Heart right ventricle (tissue), 16 donors: ENCODE results near the gene HBP1. TPM values are rescaled to one million over a fixed set of nuclear protein-coding genes. Genes with fewer than 3 reads are reported as not detected.
"Not testable (repeated sequence)": the region's sequence is repeated elsewhere in the genome, so short reads cannot be mapped to it uniquely, and the experiment has no call there.

Experiments
- ATAC-seq, 8 donors: fragments of 200-7000 bp; cut with Tn5 transposase; one replicate each; pipeline ENCODE4 v1.9.1; 2020; ENCODE audit warnings: mild to moderate bottlenecking in 8 of 8, moderate library complexity in 8 of 8, moderate number of reproducible peaks in 1 of 8
- DNase-seq, 2 donors: peaks; one replicate each; pipeline ENCODE4 v3.0.0-alpha.2; 2020
- H3K27ac ChIP-seq, 10 donors: fragments of 200-600 bp; sonication (generic) in 2 of 10; one replicate each; pipeline versions ENCODE4 v1.5.0 to v1.8.0; 2020 to 2022; ENCODE audit warnings: mild to moderate bottlenecking in 3 of 10
- H3K27me3 ChIP-seq, 7 donors: fragments of 200-600 bp; one replicate each; pipeline ENCODE4 v1.8.0; 2021 to 2022; ENCODE audit warnings: mild to moderate bottlenecking in 2 of 7
- H3K36me3 ChIP-seq, 9 donors: fragments of 200-600 bp; sonication (generic) in 1 of 9; one replicate each; pipeline versions ENCODE4 v1.5.0 to v1.8.0; 2020 to 2022; ENCODE audit warnings: mild to moderate bottlenecking in 2 of 9
- H3K4me1 ChIP-seq, 9 donors: fragments of 200-600 bp; sonication (generic) in 1 of 9; one replicate each; pipeline versions ENCODE4 v1.5.0 to v1.8.0; 2020 to 2022; ENCODE audit warnings: mild to moderate bottlenecking in 4 of 9
- H3K4me3 ChIP-seq, 10 donors: fragments of 200-600 bp; sonication (generic) in 2 of 10; one replicate each; pipeline versions ENCODE4 v1.5.0 to v1.8.0; 2020 to 2022; ENCODE audit warnings: mild to moderate bottlenecking in 7 of 10, moderate library complexity in 2 of 10
- H3K9me3 ChIP-seq, 11 donors: fragments of 200-600 bp in 10 of 11; sonication (generic) in 2 of 11; one replicate each; pipeline versions ENCODE4 v1.5.0 to v1.8.0; 2013 to 2022; ENCODE audit warnings: mild to moderate bottlenecking in 2 of 11, control low read depth in 1 of 11, moderate library complexity in 1 of 11
- WGBS, 2 donors: extraction: QIAGEN DNeasy Blood & Tissue Kit; methylation state at CpG; one replicate each; pipeline ENCODE4 v1.1.7; 2013; ENCODE audit warnings: inconsistent platforms in 1 of 2; 5-methylcytosine and 5-hydroxymethylcytosine counted together
- intact Hi-C, 10 donors: fragments of 100-400 bp; cut with DNase I; formaldehyde crosslinking; loops; one replicate each; pipeline versions ENCODE4 v1.11.1 to v1.14.2; 2022
- polyA plus RNA-seq, 2 donors: library from polyadenylated mRNA; stranded (reverse); fragments of 200-250 nt; gene quantifications; one replicate each; pipeline ENCODE4 v1.2.3, GENCODE V29; 2013
- total RNA-seq, 10 donors: library from RNA; stranded (reverse); fragmentation: NEBNext Ultra II Directional in 3 of 10; extraction: Animal tissue kit (Norgen Biotek cat#: 25700) in 3 of 10; gene quantifications; one replicate each; pipeline versions ENCODE4 v1.2.1 to v1.2.4, GENCODE V29; 2021 to 2023
- TF ChIP-seq, protein P1 (sequence below), 9 donors: fragments of 200-600 bp; sonication (generic) in 2 of 9; IDR thresholded peaks; one replicate each; pipeline versions ENCODE4 v1.5.0 to v1.8.0; 2021 to 2022; ENCODE audit warnings: antibody characterized with exemption in 9 of 9, mild to moderate bottlenecking in 5 of 9, moderate library complexity in 1 of 9
- donor health status: Arrhythmogenic right ventricular cardiomyopathy.
- donor health status: ischemic (EF 13 %, LVEDD 7.1; RV severe dilation, severe dysfunction).
- donor health status: healthy with polysubstance abuse.
- donor health status: DM: no; HTN: yes; CAD: no.
- donor health status: DM: no; HTN: no; CAD: no.
- donor health status: ischemic (EF 25% LVEDD 6.9; RV normal size, moderate dysfunction).
- donor health status: ischemic (EF 25% LVEDD 5.7; RV mildly dilated, moderate dysfunction).
- donor health status: healthy.
- donor health status: DM: yes; HTN: yes; CAD: no.
- donor health status: Ischemic cardiomyopathy.
- donor health status: ischemic (EF 35%, LVEDD 5.7; RV mildly dilated, moderate dysfunction).
- donor health status: nonischemic (EF 11% LVEDD 7.7; RV severe dilation, severe dysfunction).
- donor health status: DM: yes; HTN: yes; CAD: no.
- donor health status: PGD.
- donor health status: ischemic (EF 29% LVEDD 5.4; RV normal size, mild dysfunction).
- donor health status: nonischemic (EF 23%, LVEDD 6.1; RV moderate dilation, normal function).

Gene HBP1
- total and polyA plus RNA-seq, 12 donors = 21.4 to 80.3 (median 60.3) TPM

DNA sequence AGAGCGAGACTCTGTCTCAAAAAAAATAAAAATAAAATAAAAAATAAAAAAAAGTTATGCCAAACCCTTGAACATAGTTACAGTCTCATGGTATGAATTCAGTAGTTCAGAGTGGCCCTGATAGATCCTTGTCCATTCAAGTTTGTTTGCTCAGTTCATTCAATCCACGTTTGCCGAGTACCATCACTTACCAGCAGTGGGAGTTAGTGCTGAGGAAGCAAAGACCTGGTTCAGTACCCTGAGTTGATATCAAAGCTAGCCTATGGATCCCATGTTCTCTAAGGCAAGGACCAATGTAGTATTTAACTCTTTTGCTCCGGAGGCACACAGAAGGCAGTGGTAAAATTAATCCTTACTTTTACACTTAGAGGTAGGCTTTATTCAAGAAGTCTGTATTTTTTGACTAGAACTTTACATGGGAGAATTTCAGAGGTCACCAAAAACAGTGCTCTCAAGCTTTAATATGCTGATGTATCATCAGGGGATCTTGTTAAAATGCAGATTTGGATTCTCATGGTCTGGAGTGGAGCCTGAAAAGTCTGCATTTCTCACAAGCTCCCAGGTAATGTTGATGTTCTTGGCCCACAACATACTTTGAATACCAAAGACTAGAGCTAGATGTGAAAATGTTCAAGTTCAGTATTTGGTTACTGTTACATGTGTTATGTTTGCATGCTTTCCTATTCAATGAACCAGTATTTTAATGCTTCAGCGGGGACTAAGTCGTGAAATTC is 38.1 kb upstream of the HBP1 start:
- DNase-seq (no peak), ATAC-seq (no peak)
- TF ChIP-seq, protein P1, sequence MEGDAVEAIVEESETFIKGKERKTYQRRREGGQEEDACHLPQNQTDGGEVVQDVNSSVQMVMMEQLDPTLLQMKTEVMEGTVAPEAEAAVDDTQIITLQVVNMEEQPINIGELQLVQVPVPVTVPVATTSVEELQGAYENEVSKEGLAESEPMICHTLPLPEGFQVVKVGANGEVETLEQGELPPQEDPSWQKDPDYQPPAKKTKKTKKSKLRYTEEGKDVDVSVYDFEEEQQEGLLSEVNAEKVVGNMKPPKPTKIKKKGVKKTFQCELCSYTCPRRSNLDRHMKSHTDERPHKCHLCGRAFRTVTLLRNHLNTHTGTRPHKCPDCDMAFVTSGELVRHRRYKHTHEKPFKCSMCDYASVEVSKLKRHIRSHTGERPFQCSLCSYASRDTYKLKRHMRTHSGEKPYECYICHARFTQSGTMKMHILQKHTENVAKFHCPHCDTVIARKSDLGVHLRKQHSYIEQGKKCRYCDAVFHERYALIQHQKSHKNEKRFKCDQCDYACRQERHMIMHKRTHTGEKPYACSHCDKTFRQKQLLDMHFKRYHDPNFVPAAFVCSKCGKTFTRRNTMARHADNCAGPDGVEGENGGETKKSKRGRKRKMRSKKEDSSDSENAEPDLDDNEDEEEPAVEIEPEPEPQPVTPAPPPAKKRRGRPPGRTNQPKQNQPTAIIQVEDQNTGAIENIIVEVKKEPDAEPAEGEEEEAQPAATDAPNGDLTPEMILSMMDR (IDR thresholded peaks at IDR 0.05) = no peak
- 75 to 79% methylated on average over 6 of the region's 6 CpGs for WGBS, 2 donors
- intact Hi-C loops = loop anchor here in 1 of 10 donors (2.0 kb wide), 1 partner anchor 544 kb away; no protein-coding TSS in a partner anchor
- H3K4me3 ChIP-seq = no peak overlapping the region
- H3K36me3 ChIP-seq = no peaks in the 10 kb centered on the region
- no peak overlapping the region for H3K27ac ChIP-seq
- H3K27me3 ChIP-seq = no peaks in the 10 kb centered on the region
- no peaks in the 10 kb centered on the region for H3K4me1 ChIP-seq
- H3K9me3 ChIP-seq = peaks cover 0 to 7% (median 0%) of the 10 kb centered on the region in 11 donors

DNA sequence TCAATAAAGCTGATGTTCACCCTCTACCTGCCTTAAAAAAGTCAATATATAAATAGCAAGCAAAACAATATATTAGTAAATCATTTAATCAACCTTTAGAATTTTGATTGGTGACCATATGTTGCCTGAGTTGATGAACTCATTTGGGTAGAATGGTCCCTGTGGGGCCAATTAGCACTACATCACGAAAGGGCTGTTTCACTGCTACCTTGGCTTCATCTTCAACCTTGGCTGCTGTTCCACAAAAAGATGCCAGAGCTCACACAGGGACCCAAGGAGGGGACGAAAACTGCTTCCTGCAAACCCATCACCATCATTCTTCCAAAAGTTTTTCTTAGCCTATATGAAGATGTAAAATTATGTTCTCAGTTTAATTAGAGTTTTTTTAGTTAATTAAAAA is 35.4 kb upstream of the HBP1 start:
- Histone ChIP-seq H3K9me3 (peaks cover 0 to 15% (median 0%) of the 10 kb centered on the region in 11 donors), H3K4me3 (no peak overlapping the region), H3K27me3 (no peaks in the 10 kb centered on the region), H3K27ac (no peak overlapping the region), H3K4me1 (no peaks in the 10 kb centered on the region), H3K36me3 (no peaks in the 10 kb centered on the region)
- DNase-seq = no peak
- WGBS, 2 donors = 70 to 75% methylated on average over 2 of the region's 2 CpGs
- intact Hi-C loops = no loop called here
- TF ChIP-seq, protein P1 (IDR thresholded peaks at IDR 0.05) = no peak
- ATAC-seq = no peak

DNA sequence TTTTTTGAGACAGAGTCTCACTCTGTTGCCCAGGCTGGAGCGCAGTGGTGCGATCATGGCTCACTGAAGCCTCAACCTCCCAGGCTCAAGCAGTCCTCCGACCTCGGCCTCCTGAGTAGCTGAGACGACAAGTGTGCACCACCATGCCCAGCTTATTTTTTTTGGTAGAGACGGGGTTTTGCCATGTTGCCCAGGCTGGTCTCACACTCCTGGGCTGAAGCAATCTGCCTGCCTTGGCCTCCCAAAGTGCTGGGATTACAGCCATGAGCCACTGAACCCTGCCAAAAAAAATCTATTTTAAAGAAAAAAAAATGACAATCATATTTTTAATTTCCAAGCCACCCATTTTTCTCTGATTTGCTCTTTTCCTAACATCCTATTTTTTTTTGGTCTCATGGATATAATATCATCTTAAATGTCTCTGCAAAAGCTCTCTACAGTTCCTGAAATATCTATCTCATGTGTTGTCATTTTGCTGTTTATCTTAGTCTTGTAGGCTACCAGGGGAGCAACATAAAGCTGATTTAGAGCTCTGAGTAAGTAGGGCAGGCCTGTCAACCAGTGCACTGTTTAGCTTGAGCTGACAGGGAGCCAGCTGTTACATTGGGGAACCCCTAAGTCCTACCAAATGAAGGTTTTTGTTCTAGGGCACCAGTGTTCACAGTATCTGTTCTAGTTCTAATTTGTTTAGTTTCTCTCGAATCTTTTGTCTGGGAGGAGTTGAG is 29.9 kb upstream of the HBP1 start:
- Histone ChIP-seq H3K27ac (no peak overlapping the region), H3K4me3 (no peak overlapping the region), H3K9me3 (peaks cover 0 to 15% (median 0%) of the 10 kb centered on the region in 11 donors), H3K36me3 (no peaks in the 10 kb centered on the region), H3K27me3 (no peaks in the 10 kb centered on the region), H3K4me1 (no peaks in the 10 kb centered on the region)
- 83 to 92% methylated on average over 7 of the region's 7 CpGs for WGBS, 2 donors
- intact Hi-C loops = no loop called here
- TF ChIP-seq, protein P1 (IDR thresholded peaks at IDR 0.05) = no peak
- ATAC-seq (no peak), DNase-seq (no peak)

DNA sequence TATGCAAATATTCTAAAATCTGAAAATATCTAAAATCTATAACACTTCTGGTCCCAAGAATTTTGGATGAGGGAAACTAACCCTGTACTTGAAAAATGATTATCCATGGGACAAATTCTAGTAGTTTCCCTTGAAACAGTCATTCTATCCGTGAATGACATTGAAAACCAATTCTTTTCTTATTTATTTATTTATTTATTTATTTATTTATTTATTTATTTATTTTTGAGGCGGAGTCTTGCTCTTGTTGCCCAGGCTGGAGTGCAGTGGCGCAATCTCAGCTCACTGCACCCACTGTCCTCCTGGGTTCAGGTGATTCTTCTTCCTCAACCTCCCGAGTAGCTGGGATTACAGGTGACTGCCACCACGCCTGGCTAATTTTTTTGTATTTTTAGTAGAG is 24.9 kb upstream of the HBP1 start:
- 85 to 90% methylated on average over 5 of the region's 5 CpGs for WGBS, 2 donors
- not testable (repeated sequence) for H3K27ac ChIP-seq, H3K4me1 ChIP-seq, DNase-seq, H3K4me3 ChIP-seq, H3K27me3 ChIP-seq, H3K9me3 ChIP-seq, H3K36me3 ChIP-seq, ATAC-seq
- intact Hi-C loops = loop anchor here in 2 of 10 donors (10.0 kb wide), 3 partner anchors 99 to 479 kb away; partner anchors contain the start of genes CCDC71L (in 1 of the 2) and PRKAR2B (in 1 of the 2)
